ENCODE results near the gene WDR74.
"Not testable (repeated sequence)": the region's sequence is repeated elsewhere in the genome, so short reads cannot be mapped to it uniquely, and the experiment has no call there.

Gene WDR74

DNA sequence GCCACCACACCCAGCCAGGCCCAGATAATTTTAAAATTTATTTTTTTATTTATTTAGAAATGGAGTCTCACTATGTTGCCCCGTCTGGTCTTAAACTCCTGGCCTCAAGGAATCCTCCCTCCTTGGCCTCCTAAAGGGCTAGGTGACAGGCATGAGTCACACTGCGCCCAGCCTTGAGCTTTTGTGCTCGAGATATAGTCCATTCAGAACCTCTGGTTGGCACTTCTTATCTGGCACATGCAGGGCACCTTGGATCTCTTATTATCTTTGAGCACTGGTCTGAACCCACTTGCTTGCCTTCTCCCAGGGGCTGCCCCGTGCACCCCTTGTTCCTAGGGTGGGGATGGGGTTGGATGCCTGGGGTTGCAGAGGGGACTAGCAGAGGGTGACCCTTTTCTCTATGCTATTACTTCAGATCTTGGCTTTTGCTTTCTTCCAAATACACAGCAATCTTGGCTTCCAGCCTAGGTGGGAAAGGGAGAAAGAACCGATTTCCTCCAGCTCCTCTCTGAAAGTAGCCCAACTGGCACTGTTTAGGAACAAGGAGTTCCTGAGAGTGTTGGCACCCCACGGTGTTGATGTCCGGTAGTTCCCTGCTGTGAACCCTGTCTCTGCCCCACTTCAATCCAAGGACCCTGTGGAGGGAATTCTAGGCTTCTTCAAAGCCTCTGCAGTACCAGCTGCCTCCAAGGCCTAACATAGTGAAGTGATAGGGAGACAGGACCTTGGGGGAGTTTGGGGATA lies 40.0 kb upstream of the WDR74 start:
- in situ Hi-C loops (cut with MboI; ENCODE audit: low pct_unique_long_range_greater_than_20kb, low sequenced_read_pairs, unreplicated experiment), result no loop called here
- TF ChIP-seq, protein P1, sequence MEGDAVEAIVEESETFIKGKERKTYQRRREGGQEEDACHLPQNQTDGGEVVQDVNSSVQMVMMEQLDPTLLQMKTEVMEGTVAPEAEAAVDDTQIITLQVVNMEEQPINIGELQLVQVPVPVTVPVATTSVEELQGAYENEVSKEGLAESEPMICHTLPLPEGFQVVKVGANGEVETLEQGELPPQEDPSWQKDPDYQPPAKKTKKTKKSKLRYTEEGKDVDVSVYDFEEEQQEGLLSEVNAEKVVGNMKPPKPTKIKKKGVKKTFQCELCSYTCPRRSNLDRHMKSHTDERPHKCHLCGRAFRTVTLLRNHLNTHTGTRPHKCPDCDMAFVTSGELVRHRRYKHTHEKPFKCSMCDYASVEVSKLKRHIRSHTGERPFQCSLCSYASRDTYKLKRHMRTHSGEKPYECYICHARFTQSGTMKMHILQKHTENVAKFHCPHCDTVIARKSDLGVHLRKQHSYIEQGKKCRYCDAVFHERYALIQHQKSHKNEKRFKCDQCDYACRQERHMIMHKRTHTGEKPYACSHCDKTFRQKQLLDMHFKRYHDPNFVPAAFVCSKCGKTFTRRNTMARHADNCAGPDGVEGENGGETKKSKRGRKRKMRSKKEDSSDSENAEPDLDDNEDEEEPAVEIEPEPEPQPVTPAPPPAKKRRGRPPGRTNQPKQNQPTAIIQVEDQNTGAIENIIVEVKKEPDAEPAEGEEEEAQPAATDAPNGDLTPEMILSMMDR (IDR thresholded peaks at IDR 0.05; ENCODE audit: extremely low read depth, insufficient read depth, missing control alignments), result no peak
- no peak for DNase-seq (ENCODE audit: low spot score)

DNA sequence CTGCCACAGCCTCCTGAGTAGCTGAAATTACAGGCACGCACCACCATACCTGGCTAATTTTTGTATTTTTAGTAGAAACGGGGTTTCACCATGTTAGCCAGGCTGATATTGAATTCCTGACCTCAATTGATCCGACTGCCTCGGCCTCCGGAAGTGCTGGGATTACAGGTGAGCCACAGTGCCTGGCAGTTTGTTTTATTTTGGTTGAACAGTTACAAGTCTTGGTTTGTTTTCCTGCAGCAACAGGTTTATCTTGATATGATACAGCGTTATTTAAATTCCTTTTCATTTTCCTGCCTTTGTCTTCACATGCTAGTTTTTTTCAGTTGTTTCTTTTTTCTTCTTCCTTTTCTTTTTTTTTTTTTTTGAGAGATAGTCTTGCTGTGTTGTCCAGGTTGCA lies 37.3 kb upstream of the WDR74 start:
- DNase-seq (ENCODE audit: low spot score), result no peak
- TF ChIP-seq, protein P1 (IDR thresholded peaks at IDR 0.05; ENCODE audit: extremely low read depth, insufficient read depth, missing control alignments), result no peak
- in situ Hi-C loops (cut with MboI; ENCODE audit: low pct_unique_long_range_greater_than_20kb, low sequenced_read_pairs, unreplicated experiment), result no loop called here

DNA sequence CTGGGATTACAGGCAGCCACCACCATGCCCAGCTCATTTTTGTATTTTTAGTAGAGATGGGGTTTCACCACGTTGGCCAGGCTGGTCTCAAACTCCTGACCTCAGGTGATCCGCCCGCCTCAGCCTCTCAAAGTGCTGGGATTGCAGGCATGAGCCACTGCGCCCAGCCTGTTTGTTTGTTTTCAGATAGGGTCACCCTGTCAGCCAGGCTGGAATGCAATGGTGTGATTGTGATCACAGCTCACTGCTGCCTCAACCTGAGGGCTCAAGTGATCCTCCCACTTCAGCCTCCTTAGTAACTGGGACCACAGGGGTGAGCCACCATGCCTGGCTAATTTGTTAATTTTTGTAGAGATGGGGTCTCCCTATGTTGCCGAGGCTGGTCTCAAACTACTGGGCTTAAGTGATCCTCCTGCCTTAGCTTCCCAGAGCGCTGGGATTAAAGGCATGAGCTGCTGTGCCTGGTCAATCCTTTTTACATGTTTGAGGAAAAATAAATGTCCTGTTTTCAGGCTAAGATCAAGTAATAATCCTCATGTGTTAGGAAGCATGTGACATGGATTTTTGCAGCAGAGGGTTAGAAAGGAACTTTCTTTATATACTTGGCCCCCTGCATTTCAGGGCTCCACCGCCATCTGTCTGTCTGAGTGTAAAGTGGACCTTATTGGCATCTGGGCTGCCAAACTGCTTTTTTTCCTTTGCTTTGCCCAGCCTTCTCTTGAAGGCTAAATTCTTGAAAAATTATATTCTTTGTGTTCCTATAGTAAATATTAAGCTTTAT lies 36.5 kb upstream of the WDR74 start:
- in situ Hi-C loops (cut with MboI; ENCODE audit: low pct_unique_long_range_greater_than_20kb, low sequenced_read_pairs, unreplicated experiment), result no loop called here
- DNase-seq (ENCODE audit: low spot score), result no peak
- TF ChIP-seq, protein P1 (IDR thresholded peaks at IDR 0.05; ENCODE audit: extremely low read depth, insufficient read depth, missing control alignments), result no peak

DNA sequence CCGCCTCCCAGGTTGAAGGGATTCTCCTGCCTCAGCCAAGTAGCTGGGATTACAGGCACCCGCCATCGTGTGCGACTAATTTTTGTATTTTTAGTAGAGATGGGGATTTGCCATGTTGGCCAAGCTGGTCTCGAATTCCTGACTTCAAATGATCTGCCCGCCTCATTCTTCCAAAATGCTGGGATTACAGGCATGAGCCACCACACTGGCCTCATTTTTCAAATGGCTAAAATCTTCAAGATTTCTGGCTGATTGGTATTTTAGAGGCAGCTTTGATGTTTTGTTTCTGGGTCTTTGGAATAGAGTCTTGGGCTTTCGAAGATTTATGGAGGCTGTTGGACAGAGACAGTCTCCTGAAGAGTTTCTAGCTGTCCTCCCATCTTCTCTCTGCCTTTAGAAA lies 35.5 kb upstream of the WDR74 start:
- in situ Hi-C loops (cut with MboI; ENCODE audit: low pct_unique_long_range_greater_than_20kb, low sequenced_read_pairs, unreplicated experiment), result loop anchor here (25.0 kb wide), 1 partner anchor 463 kb away; the partner anchor contains the start of gene SCGB1A1
- TF ChIP-seq, protein P1 (IDR thresholded peaks at IDR 0.05; ENCODE audit: extremely low read depth, insufficient read depth, missing control alignments), result no peak
- DNase-seq (ENCODE audit: low spot score), result no peak

DNA sequence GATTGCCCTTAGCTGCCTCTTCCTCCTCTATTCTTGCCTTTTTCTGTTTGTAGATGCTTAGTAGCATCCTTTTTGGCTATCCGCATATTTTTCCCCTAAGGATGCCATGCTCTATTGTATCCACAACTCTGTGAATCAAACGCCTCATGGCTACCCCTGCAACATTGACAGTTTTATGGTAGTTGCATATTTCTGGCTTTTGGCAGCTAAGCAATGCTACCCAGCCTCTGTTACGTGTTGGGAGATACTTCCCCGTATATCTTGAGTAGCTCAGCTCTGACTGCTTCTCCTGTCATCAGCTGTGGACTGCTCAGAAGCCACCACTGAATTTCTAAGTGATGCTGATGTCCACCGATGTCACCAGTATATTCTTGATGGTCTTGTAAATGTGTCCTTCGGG lies 26.2 kb upstream of the WDR74 start:
- TF ChIP-seq, protein P1 (IDR thresholded peaks at IDR 0.05; ENCODE audit: extremely low read depth, insufficient read depth, missing control alignments), result no peak
- no peak for DNase-seq (ENCODE audit: low spot score)
- in situ Hi-C loops (cut with MboI; ENCODE audit: low pct_unique_long_range_greater_than_20kb, low sequenced_read_pairs, unreplicated experiment), result loop anchor here (25.0 kb wide), 1 partner anchor 453 kb away; the partner anchor contains the start of gene SCGB1A1

DNA sequence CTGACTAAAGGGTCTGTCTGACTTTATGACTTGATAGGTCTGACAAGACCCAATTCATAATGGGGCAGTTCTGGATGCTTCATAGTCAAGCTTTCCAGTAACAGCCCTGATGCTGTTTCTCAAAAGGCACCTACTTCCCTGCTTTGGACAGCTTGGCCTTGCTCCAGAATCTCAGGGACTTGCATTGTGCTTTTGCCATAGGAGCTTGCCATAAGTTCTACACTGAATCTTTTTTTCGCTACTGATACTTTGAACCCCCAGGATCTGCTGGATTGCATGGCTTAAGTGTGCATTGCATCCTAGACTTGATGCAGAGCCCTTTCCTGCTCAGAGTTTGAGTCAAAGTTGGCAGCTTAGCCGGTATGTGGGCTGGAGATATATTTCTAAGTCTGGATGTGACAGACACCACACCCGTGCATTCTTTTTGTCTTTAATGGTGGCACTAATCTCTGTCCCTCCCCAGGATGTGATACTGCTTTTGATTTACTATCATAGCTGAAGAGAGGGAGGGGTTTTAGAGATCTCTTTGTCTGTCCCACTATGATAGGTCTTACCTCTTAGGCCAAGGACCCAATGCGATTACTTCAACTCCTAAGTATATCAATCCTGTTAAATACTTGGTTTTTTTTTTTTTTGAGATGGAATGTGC lies 24.4 kb upstream of the WDR74 start:
- DNase-seq (ENCODE audit: low spot score), result no peak
- TF ChIP-seq, protein P1 (IDR thresholded peaks at IDR 0.05; ENCODE audit: extremely low read depth, insufficient read depth, missing control alignments), result no peak
- in situ Hi-C loops (cut with MboI; ENCODE audit: low pct_unique_long_range_greater_than_20kb, low sequenced_read_pairs, unreplicated experiment), result loop anchor here (25.0 kb wide), 1 partner anchor 452 kb away; the partner anchor contains the start of gene SCGB1A1

DNA sequence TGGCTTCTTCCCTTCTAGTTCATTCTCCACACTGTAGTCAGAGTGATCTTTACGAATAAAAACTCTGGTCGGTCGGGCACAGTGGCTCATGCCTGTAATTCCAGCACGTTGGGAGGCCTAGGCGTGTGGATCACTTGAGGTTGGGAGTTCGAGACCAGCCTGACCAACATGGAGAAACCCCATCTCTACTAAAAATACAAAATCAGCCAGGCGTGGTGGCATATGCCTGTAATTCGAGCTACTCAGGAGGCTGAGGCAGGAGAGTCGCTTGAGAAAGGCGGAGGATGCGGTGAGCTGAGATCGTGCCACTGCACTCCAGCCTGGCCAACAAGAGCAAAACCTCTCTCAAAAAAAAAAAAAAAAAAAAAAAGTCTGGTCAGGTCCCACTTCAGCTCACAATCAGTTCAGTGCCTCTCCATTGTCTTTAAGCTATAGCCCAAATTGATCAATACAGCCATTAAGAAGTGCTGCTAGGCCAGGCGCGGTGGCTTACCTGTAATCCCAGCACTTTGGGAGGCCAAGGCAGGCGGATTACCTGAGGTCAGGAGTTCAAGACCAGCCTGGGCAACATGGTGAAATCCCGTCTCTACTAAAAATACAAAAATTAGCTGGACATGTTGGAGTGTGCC lies 22.3 kb upstream of the WDR74 start:
- DNase-seq (ENCODE audit: low spot score), result not testable (repeated sequence)
- in situ Hi-C loops (cut with MboI; ENCODE audit: low pct_unique_long_range_greater_than_20kb, low sequenced_read_pairs, unreplicated experiment), result loop anchor here (25.0 kb wide), 1 partner anchor 449 kb away; the partner anchor contains the start of gene SCGB1A1
